Fibroblast of lung (primary cell): ENCODE results near the gene MKI67. TPM values are rescaled to one million over a fixed set of nuclear protein-coding genes. Genes with fewer than 3 reads are reported as not detected.

ENCODE experiments used
- DNase-seq, 2 donors: peaks; one replicate each; pipeline versions ENCODE4 v3.0.0 to v3.0.0-alpha.2; 2010; ENCODE audit warnings: low read depth in 2 of 2
- H2AFZ ChIP-seq: 2 replicates; pipeline ENCODE4 v1.5.1; 2012; ENCODE audit warnings: low read length, control low read depth, inconsistent platforms
- H3K27ac ChIP-seq: 2 replicates; pipeline ENCODE4 v1.5.1; 2011; ENCODE audit warnings: low read length, control low read depth; ENCODE audit not compliant: insufficient read depth
- H3K27me3 ChIP-seq: 2 replicates; pipeline ENCODE4 v1.5.1; 2011; ENCODE audit warnings: mild to moderate bottlenecking, low read length; ENCODE audit not compliant: control insufficient read depth, insufficient read depth
- H3K36me3 ChIP-seq: 2 replicates; pipeline ENCODE4 v1.5.1; 2011; ENCODE audit warnings: low read length; ENCODE audit not compliant: control insufficient read depth, insufficient read depth
- H3K4me1 ChIP-seq: 2 replicates; pipeline ENCODE4 v1.5.1; 2011; ENCODE audit warnings: low read length; ENCODE audit not compliant: control insufficient read depth, insufficient read depth; ENCODE audit errors: extremely low read depth
- H3K4me2 ChIP-seq: 2 replicates; pipeline ENCODE4 v1.5.1; 2011; ENCODE audit warnings: low read length, control low read depth; ENCODE audit not compliant: insufficient read depth; ENCODE audit errors: extremely low read depth
- H3K4me3 ChIP-seq, 4 experiments: fragments of 200-600 bp in 1 of 4; sonication (generic) in 1 of 4; replicated peaks in 1 of 4; 2 replicates each; pipeline ENCODE4 v1.5.1; 2011 to 2016; ENCODE audit warnings: low read length in 4 of 4, low read depth in 3 of 4, mild to moderate bottlenecking in 3 of 4, control low read depth in 2 of 4, inconsistent platforms in 1 of 4, mixed read lengths in 1 of 4; ENCODE audit not compliant: insufficient read depth in 1 of 4; ENCODE audit errors: control extremely low read depth in 1 of 4
- H3K79me2 ChIP-seq: 2 replicates; pipeline ENCODE4 v1.5.1; 2012; ENCODE audit warnings: mild to moderate bottlenecking, low read length, inconsistent platforms; ENCODE audit not compliant: control insufficient read depth, insufficient read depth
- H3K9ac ChIP-seq: 2 replicates; pipeline ENCODE4 v1.5.1; 2011; ENCODE audit warnings: mild to moderate bottlenecking, low read length, control low read depth; ENCODE audit not compliant: insufficient read depth
- H3K9me3 ChIP-seq: 2 replicates; pipeline ENCODE4 v1.5.1; 2012; ENCODE audit warnings: low read depth, low read length; ENCODE audit not compliant: control insufficient read depth, insufficient read depth
- H4K20me1 ChIP-seq: 2 replicates; pipeline ENCODE4 v1.5.1; 2011; ENCODE audit warnings: low read length; ENCODE audit not compliant: control insufficient read depth, insufficient read depth; ENCODE audit errors: extremely low read depth
- EZH2 ChIP-seq: IDR thresholded peaks from 2 replicates; pipeline ENCODE4 v1.5.1; 2012; ENCODE audit warnings: low read length, control low read depth, mild to moderate bottlenecking; ENCODE audit errors: missing control alignments
- polyA plus RNA-seq, 2 donors: library from polyadenylated mRNA; depleted of rRNA in 1 of 2; stranded (reverse) in 1 of 2; unstranded in 1 of 2; fragments of >200 nt; gene quantifications; 2 replicates each; pipeline ENCODE4 v1.2.1, GENCODE V29; 2011 to 2012; ENCODE audit warnings: missing spikeins in 1 of 2
- total RNA-seq: library from RNA; depleted of rRNA; stranded (reverse); fragments of >200 nt; gene quantifications from 2 replicates; pipeline ENCODE4 v1.2.1, GENCODE V29; 2014
- TF ChIP-seq, protein P1 (sequence below), 2 donors: IDR thresholded peaks in 1 of 2; conservative IDR thresholded peaks in 1 of 2; 1 replicate in 1 of 2; 2 replicates in 1 of 2; pipeline ENCODE4 v1.5.1; 2011 to 2012; ENCODE audit warnings: low read length in 2 of 2, control low read depth in 1 of 2, inconsistent platforms in 1 of 2, low read depth in 1 of 2, mild to moderate bottlenecking in 1 of 2

The MKI67 gene
- total and polyA plus RNA-seq, 2 donors (not counting 1 experiment from before 2014, with no cell fraction given) = 4.3 to 6.4 TPM

DNA sequence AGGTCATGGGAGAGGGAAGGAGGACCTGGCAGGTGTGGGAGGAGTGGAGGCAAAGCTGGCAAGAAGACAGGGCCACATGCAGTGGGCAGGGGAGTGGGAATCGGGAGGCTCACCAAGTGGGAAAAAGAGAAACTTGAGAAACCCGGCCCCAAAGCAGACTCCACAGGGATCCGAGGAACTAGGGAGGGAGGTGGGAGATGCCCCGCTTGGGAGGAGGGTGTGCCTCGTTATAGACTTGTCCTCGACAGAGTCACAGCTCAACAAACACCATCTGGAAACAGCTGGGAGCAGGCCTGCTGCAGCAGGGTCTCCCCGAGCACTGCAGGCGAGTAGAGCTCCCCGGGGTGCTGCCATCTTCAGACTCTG lies 54.8 kb downstream of the MKI67 start:
- Histone ChIP-seq H3K9me3 (no peaks in the 10 kb centered on the region), H3K4me3 (no peak overlapping the region), H3K9ac (no peak overlapping the region), H3K79me2 (no peaks in the 10 kb centered on the region), H3K4me1 (no peaks in the 10 kb centered on the region), H2AFZ (no peak overlapping the region), H3K4me2 (no peak overlapping the region), H4K20me1 (no peaks in the 10 kb centered on the region), H3K36me3 (no peaks in the 10 kb centered on the region), H3K27me3 (no peaks in the 10 kb centered on the region), H3K27ac (no peak overlapping the region)
- TF ChIP-seq EZH2 = no peak
- TF ChIP-seq, protein P1, sequence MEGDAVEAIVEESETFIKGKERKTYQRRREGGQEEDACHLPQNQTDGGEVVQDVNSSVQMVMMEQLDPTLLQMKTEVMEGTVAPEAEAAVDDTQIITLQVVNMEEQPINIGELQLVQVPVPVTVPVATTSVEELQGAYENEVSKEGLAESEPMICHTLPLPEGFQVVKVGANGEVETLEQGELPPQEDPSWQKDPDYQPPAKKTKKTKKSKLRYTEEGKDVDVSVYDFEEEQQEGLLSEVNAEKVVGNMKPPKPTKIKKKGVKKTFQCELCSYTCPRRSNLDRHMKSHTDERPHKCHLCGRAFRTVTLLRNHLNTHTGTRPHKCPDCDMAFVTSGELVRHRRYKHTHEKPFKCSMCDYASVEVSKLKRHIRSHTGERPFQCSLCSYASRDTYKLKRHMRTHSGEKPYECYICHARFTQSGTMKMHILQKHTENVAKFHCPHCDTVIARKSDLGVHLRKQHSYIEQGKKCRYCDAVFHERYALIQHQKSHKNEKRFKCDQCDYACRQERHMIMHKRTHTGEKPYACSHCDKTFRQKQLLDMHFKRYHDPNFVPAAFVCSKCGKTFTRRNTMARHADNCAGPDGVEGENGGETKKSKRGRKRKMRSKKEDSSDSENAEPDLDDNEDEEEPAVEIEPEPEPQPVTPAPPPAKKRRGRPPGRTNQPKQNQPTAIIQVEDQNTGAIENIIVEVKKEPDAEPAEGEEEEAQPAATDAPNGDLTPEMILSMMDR (conservative IDR thresholded peaks at IDR 0.05 in 1 of 2, IDR thresholded peaks at IDR 0.05 in 1 of 2; ENCODE audit: low read depth in 1 of 2, low read length in 2 of 2) = no peak
- DNase-seq = no peak

DNA sequence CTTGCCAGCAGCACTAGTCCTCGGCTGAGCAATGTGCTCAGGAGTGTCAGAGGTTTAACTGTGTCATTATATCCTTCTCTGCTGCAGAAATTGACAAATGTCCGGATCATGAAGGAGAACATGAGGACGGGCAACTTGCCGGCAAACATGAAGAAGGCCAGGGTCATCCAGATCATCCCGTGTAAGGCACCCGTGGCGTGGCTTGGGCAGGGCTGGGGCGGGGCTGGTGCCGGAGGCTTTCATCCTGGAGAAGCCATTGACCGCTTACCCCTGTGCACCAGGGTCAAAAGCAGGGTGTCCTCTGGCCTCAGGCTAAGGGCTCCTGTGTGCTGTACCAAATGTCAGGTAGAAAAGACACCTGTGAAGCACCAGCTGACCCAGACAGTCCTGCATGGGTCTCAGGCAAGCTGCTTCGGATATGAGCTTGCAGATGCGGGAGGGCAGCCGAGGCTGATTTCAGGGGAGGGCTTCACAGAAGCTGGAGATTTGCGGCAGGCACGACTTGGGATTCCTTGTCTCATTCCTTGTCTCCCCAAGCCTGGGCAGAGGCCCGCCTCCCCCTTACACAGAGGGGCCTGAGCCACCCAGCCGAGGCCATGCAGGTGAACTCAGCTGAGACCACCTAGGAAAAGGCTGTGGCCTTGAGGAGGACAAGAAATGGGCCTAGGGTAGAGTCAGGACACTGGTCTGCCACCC lies 55.4 kb downstream of the MKI67 start:
- DNase-seq = no peak
- H3K4me1 ChIP-seq = no peaks in the 10 kb centered on the region
- no peaks in the 10 kb centered on the region for H3K36me3 ChIP-seq
- no peak overlapping the region for H3K27ac ChIP-seq
- no peaks in the 10 kb centered on the region for H3K79me2 ChIP-seq
- H3K27me3 ChIP-seq = no peaks in the 10 kb centered on the region
- H4K20me1 ChIP-seq = no peaks in the 10 kb centered on the region
- no peak overlapping the region for H3K4me2 ChIP-seq
- TF ChIP-seq, protein P1 (conservative IDR thresholded peaks at IDR 0.05 in 1 of 2, IDR thresholded peaks at IDR 0.05 in 1 of 2; ENCODE audit: low read depth in 1 of 2, low read length in 2 of 2) = no peak
- no peak for TF ChIP-seq EZH2
- no peaks in the 10 kb centered on the region for H3K9me3 ChIP-seq
- no peak overlapping the region for H3K4me3 ChIP-seq
- no peak overlapping the region for H2AFZ ChIP-seq
- H3K9ac ChIP-seq = no peak overlapping the region

DNA sequence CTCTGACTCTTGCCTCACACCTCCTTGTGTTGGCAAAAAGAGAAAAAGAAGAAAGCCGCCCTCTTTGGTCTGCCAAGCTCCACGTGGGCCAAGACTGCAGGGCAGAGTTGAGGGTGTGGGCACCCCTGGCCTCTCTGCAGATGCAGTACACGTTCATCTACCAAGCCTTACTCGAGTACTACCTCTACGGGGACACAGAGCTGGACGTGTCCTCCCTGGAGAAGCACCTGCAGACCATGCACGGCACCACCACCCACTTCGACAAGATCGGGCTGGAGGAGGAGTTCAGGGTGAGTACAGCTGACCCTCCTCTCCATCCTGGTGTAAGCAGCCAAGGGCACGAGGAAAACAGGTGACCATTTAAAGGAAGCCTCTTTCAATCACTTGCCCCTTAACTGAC lies 56.1 kb downstream of the MKI67 start:
- Histone ChIP-seq H3K27me3 (no peaks in the 10 kb centered on the region), H3K36me3 (no peaks in the 10 kb centered on the region), H3K9me3 (no peaks in the 10 kb centered on the region), H3K79me2 (no peaks in the 10 kb centered on the region), H4K20me1 (no peaks in the 10 kb centered on the region), H3K27ac (no peak overlapping the region), H2AFZ (no peak overlapping the region), H3K4me3 (no peak overlapping the region), H3K4me2 (no peak overlapping the region), H3K4me1 (no peaks in the 10 kb centered on the region), H3K9ac (no peak overlapping the region)
- TF ChIP-seq, protein P1 (conservative IDR thresholded peaks at IDR 0.05 in 1 of 2, IDR thresholded peaks at IDR 0.05 in 1 of 2; ENCODE audit: low read depth in 1 of 2, low read length in 2 of 2) = no peak
- no peak for TF ChIP-seq EZH2
- no peak for DNase-seq
